Endothelial cell of umbilical vein (primary cell): ENCODE results near the gene ARMH1.

ENCODE experiments used
- POLR2A ChIP-seq: IDR thresholded peaks from 2 replicates; pipeline ENCODE4 v1.6.1; 2012; ENCODE audit warnings: low read depth, mild to moderate bottlenecking, control low read depth, low read length
- POLR2AphosphoS5 ChIP-seq: IDR thresholded peaks from 2 replicates; pipeline ENCODE4 v1.6.1; 2012; ENCODE audit warnings: low read depth, mild to moderate bottlenecking, control low read depth, low read length, moderate library complexity; ENCODE audit not compliant: insufficient read depth
- TF ChIP-seq, protein P1 (sequence below), 2 donors: IDR thresholded peaks; 1 replicate in 1 of 2; 2 replicates in 1 of 2; pipeline ENCODE4 v1.5.1; 2011; ENCODE audit warnings: low read length in 2 of 2, mild to moderate bottlenecking in 2 of 2, moderate library complexity in 2 of 2, control low read depth in 1 of 2, inconsistent platforms in 1 of 2, low read depth in 1 of 2; ENCODE audit not compliant: insufficient read depth in 1 of 2; ENCODE audit errors: extremely low read depth in 1 of 2

DNA sequence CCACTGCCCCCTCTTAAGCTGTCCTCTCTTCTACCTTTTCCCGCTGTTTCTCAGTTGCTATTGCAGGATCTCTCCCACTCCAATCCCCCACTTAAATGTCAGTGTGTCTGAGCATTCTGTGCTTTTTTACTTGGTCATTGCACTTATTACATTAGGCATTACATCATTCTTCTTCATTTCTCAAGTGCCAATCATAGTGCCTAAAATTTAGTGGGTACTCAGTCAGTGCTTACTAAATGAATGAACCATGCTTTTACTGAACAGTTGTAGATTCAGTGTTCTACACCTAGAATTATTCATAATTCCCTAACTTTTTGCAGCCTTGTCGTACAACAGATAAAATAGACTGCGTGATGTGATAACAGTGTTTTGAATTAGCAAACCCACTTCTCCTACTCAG lies 19.4 kb downstream of the ARMH1 start:
- TF ChIP-seq POLR2A, result no peak
- TF ChIP-seq, protein P1, sequence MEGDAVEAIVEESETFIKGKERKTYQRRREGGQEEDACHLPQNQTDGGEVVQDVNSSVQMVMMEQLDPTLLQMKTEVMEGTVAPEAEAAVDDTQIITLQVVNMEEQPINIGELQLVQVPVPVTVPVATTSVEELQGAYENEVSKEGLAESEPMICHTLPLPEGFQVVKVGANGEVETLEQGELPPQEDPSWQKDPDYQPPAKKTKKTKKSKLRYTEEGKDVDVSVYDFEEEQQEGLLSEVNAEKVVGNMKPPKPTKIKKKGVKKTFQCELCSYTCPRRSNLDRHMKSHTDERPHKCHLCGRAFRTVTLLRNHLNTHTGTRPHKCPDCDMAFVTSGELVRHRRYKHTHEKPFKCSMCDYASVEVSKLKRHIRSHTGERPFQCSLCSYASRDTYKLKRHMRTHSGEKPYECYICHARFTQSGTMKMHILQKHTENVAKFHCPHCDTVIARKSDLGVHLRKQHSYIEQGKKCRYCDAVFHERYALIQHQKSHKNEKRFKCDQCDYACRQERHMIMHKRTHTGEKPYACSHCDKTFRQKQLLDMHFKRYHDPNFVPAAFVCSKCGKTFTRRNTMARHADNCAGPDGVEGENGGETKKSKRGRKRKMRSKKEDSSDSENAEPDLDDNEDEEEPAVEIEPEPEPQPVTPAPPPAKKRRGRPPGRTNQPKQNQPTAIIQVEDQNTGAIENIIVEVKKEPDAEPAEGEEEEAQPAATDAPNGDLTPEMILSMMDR (IDR thresholded peaks at IDR 0.05; ENCODE audit: extremely low read depth in 1 of 2, insufficient read depth in 1 of 2, low read depth in 1 of 2, low read length in 2 of 2), result no peak
- TF ChIP-seq POLR2AphosphoS5, result no peak
